PC-9 (cell line): ENCODE measurements around the gene GJD2. TPM values are rescaled to one million over a fixed set of nuclear protein-coding genes. Genes with fewer than 3 reads are reported as not detected.

Experiments
- BruUV-seq: library from RNA; stranded (reverse); fragments of 400-500 nt; replicated peaks from 2 replicates; lab custom pipeline; 2021; lab: Mats Ljungman, UMichigan
- CTCF ChIA-PET: fragments of 300-600 bp; sonication (Branson Sonifier 250); formaldehyde crosslinking; loops from one replicate; lab custom pipeline; 2022; ENCODE audit warnings: antibody characterized with exemption; lab: Charles Lee
- POLR2A ChIA-PET: fragments of 300-600 bp; sonication (Branson Sonifier 250); formaldehyde crosslinking; loops from one replicate; lab custom pipeline; 2022; ENCODE audit warnings: antibody characterized with exemption; ENCODE audit not compliant: unreplicated experiment; lab: Charles Lee
- DNase-seq, 2 experiments: peaks; one replicate each; pipeline versions ENCODE4 v3.0.0 to v3.0.0-alpha.2; 2015 to 2022; ENCODE audit warnings: mixed read lengths in 1 of 2
- H2AFZ ChIP-seq: fragments of 200-600 bp; sonication (generic); 2 replicates; pipeline ENCODE4 v1.8.1; 2017; ENCODE audit warnings: antibody characterized with exemption
- H3F3A ChIP-seq: fragments of 200-600 bp; sonication (generic); 2 replicates; pipeline ENCODE4 v1.8.1; 2017; ENCODE audit warnings: antibody characterized with exemption, mild to moderate bottlenecking, low read depth; ENCODE audit not compliant: insufficient read depth
- H3K27ac ChIP-seq: fragments of 200-600 bp; sonication (generic); 2 replicates; pipeline ENCODE4 v1.6.1; 2016; ENCODE audit warnings: mixed run types
- H3K27me3 ChIP-seq: fragments of 200-600 bp; sonication (generic); 2 replicates; pipeline ENCODE4 v1.6.1; 2016; ENCODE audit warnings: low read depth, mixed run types; ENCODE audit not compliant: insufficient read depth
- H3K36me3 ChIP-seq: fragments of 200-600 bp; sonication (generic); 2 replicates; pipeline ENCODE4 v1.6.1; 2016; ENCODE audit warnings: low read depth, mixed run types
- H3K4me1 ChIP-seq: fragments of 200-600 bp; sonication (generic); replicated peaks from 2 replicates; pipeline ENCODE4 v1.6.1; 2016; ENCODE audit warnings: mixed run types; ENCODE audit not compliant: insufficient read depth
- H3K4me2 ChIP-seq: fragments of 200-600 bp; sonication (generic); 2 replicates; pipeline ENCODE4 v1.6.1; 2017; ENCODE audit warnings: mixed run types
- H3K4me3 ChIP-seq: fragments of 200-600 bp; sonication (generic); 2 replicates; pipeline ENCODE4 v1.6.1; 2016; ENCODE audit warnings: mixed run types
- H3K79me2 ChIP-seq: fragments of 200-600 bp; sonication (generic); 2 replicates; pipeline ENCODE4 v1.6.1; 2017; ENCODE audit warnings: low read depth, mixed run types
- H3K9me2 ChIP-seq: fragments of 200-600 bp; sonication (generic); 2 replicates; pipeline ENCODE4 v1.8.1; 2017; ENCODE audit warnings: mild to moderate bottlenecking; ENCODE audit not compliant: insufficient read depth
- H3K9me3 ChIP-seq: fragments of 200-600 bp; sonication (generic); 2 replicates; pipeline ENCODE4 v1.8.1; 2016; ENCODE audit warnings: low read depth; ENCODE audit not compliant: insufficient read depth
- H4K20me1 ChIP-seq: fragments of 200-600 bp; sonication (generic); 2 replicates; pipeline ENCODE4 v1.8.1; 2017; ENCODE audit not compliant: insufficient read depth
- CTCF ChIP-seq: fragments of 200-600 bp; sonication (generic); conservative IDR thresholded peaks from 2 replicates; pipeline ENCODE4 v1.6.1; 2017; ENCODE audit warnings: mixed run types, antibody characterized with exemption, mild to moderate bottlenecking, moderate library complexity
- EZH2 ChIP-seq: fragments of 200-600 bp; sonication (generic); IDR thresholded peaks from 2 replicates; pipeline ENCODE4 v1.8.0; 2017; ENCODE audit warnings: antibody characterized with exemption, low read depth
- intact Hi-C: fragments of 100-400 bp; cut with micrococcal nuclease; formaldehyde crosslinking; loops from one replicate; pipeline ENCODE4 v1.10.0; 2022; ENCODE audit not compliant: unreplicated experiment
- total RNA-seq: library from RNA; stranded (reverse); gene quantifications from 2 replicates; pipeline ENCODE4 v1.2.3, GENCODE V29; 2021

GJD2 gene
- total RNA-seq, 1 experiment from 2014 or later: not detected

GRCh38 chr15:34783431-34783830, 28.6 kb upstream of the GJD2 start:
- ChIA-PET POLR2A (no interaction called here), CTCF (no interaction called here)
- no peak for DNase-seq
- Histone ChIP-seq H3K4me2 (no peak overlapping the region), H3K36me3 (no peaks in the 10 kb centered on the region), H3K4me3 (no peak overlapping the region), H3K79me2 (no peaks in the 10 kb centered on the region), H3K9me3 (no peaks in the 10 kb centered on the region), H4K20me1 (no peaks in the 10 kb centered on the region), H3K27me3 (no peaks in the 10 kb centered on the region), H3K4me1 (no peaks in the 10 kb centered on the region), H3F3A (no peaks in the 10 kb centered on the region), H3K9me2 (no peaks in the 10 kb centered on the region), H2AFZ (no peak overlapping the region), H3K27ac (no peak overlapping the region)
- no TSS peak for BruUV-seq
- TF ChIP-seq EZH2: no peak
- no peak for TF ChIP-seq CTCF
- intact Hi-C loops: no loop called here

- no peaks in the 10 kb centered on the region for H4K20me1 ChIP-seq
- ChIA-PET POLR2A (no interaction called here), CTCF (no interaction called here)
- intact Hi-C loops: no loop called here
- no peaks in the 10 kb centered on the region for H3K9me2 ChIP-seq
- no peak overlapping the region for H2AFZ ChIP-seq
- no peak overlapping the region for H3K4me2 ChIP-seq
- TF ChIP-seq CTCF: no peak
- no peak for TF ChIP-seq EZH2
- no peaks in the 10 kb centered on the region for H3F3A ChIP-seq
- H3K27ac ChIP-seq: no peak overlapping the region
- no TSS peak for BruUV-seq
- H3K27me3 ChIP-seq: no peaks in the 10 kb centered on the region
- no peak for DNase-seq
- H3K36me3 ChIP-seq: no peaks in the 10 kb centered on the region
- H3K9me3 ChIP-seq: no peaks in the 10 kb centered on the region
- no peaks in the 10 kb centered on the region for H3K4me1 ChIP-seq
- H3K4me3 ChIP-seq: no peak overlapping the region
- H3K79me2 ChIP-seq: no peaks in the 10 kb centered on the region
These were observed 28.1 kb upstream of the GJD2 start for GRCh38 chr15:34782901-34783300.

GRCh38 chr15:34780725-34781124, 25.9 kb upstream of the GJD2 start:
- no TSS peak for BruUV-seq

More at GRCh38 chr15:34780725-34781124, 25.9 kb upstream of the GJD2 start:
- ChIA-PET POLR2A (no interaction called here), CTCF (no interaction called here)
- no peak for TF ChIP-seq CTCF
- no peak for TF ChIP-seq EZH2
- Histone ChIP-seq H3K4me2 (no peak overlapping the region), H3K9me2 (no peaks in the 10 kb centered on the region), H3K36me3 (no peaks in the 10 kb centered on the region), H3K4me3 (no peak overlapping the region), H3K27me3 (no peaks in the 10 kb centered on the region), H3K79me2 (no peaks in the 10 kb centered on the region), H3K9me3 (no peaks in the 10 kb centered on the region), H3K27ac (no peak overlapping the region), H3K4me1 (no peaks in the 10 kb centered on the region), H3F3A (no peaks in the 10 kb centered on the region), H2AFZ (no peak overlapping the region), H4K20me1 (no peaks in the 10 kb centered on the region)
- no peak for DNase-seq
- intact Hi-C loops: no loop called here
